Astrocyte (in vitro differentiated cells and primary cell): Measurements from ENCODE around the gene VPS39. TPM values are rescaled to one million over a fixed set of nuclear protein-coding genes. Genes with fewer than 3 reads are reported as not detected.

Source experiments
- DNase-seq: peaks from one replicate; pipeline ENCODE4 v3.0.0-alpha.2; 2010; ENCODE audit warnings: low read depth
- FAIRE-seq: peaks from 2 replicates; lab custom pipeline; 2011; peaks lifted over from hg19 to GRCh38; lab: Jason Lieb, UNC
- H2AFZ ChIP-seq: 2 replicates; pipeline ENCODE4 v1.6.0; 2012; ENCODE audit warnings: low read depth, low read length, inconsistent platforms
- H3K27ac ChIP-seq: 2 replicates; pipeline ENCODE4 v1.5.1; 2011; ENCODE audit warnings: low read depth, low read length, inconsistent platforms
- H3K27me3 ChIP-seq: 2 replicates; pipeline ENCODE4 v1.6.0; 2011; ENCODE audit warnings: low read length, inconsistent platforms; ENCODE audit not compliant: insufficient read depth
- H3K36me3 ChIP-seq: 2 replicates; pipeline ENCODE4 v1.5.1; 2011; ENCODE audit warnings: low read length, inconsistent platforms; ENCODE audit not compliant: insufficient read depth
- H3K4me1 ChIP-seq: 2 replicates; pipeline ENCODE4 v1.5.1; 2011; ENCODE audit warnings: low read length, inconsistent platforms; ENCODE audit not compliant: insufficient read depth
- H3K4me2 ChIP-seq: 2 replicates; pipeline ENCODE4 v1.6.0; 2012; ENCODE audit warnings: low read length, inconsistent platforms
- H3K4me3 ChIP-seq: 2 replicates; pipeline ENCODE4 v1.5.1; 2011; ENCODE audit warnings: low read depth, mild to moderate bottlenecking, low read length, inconsistent platforms; ENCODE audit not compliant: insufficient read depth
- H3K79me2 ChIP-seq: 2 replicates; pipeline ENCODE4 v1.6.0; 2012; ENCODE audit warnings: mild to moderate bottlenecking, low read length, inconsistent platforms; ENCODE audit not compliant: insufficient read depth
- H3K9ac ChIP-seq: 2 replicates; pipeline ENCODE4 v1.6.0; 2012; ENCODE audit warnings: mild to moderate bottlenecking, low read length, inconsistent platforms
- H3K9me3 ChIP-seq: 2 replicates; pipeline ENCODE4 v1.5.1; 2012; ENCODE audit warnings: low read depth, mild to moderate bottlenecking, low read length, inconsistent platforms; ENCODE audit not compliant: insufficient read depth
- H4K20me1 ChIP-seq: 2 replicates; pipeline ENCODE4 v1.6.0; 2012; ENCODE audit warnings: low read length, inconsistent platforms; ENCODE audit not compliant: insufficient read depth
- H3K27ac Mint-ChIP-seq: one replicate; pipeline ENCODE4 v1.8.0; 2021; ENCODE audit warnings: mild to moderate bottlenecking, mixed read lengths; ENCODE audit not compliant: unreplicated experiment
- H3K27me3 Mint-ChIP-seq: one replicate; pipeline ENCODE4 v1.8.0; 2021; ENCODE audit warnings: low read depth, mixed read lengths; ENCODE audit not compliant: unreplicated experiment
- H3K36me3 Mint-ChIP-seq: one replicate; pipeline ENCODE4 v1.8.0; 2021; ENCODE audit warnings: low read depth, mixed read lengths; ENCODE audit not compliant: unreplicated experiment
- H3K4me1 Mint-ChIP-seq: one replicate; pipeline ENCODE4 v1.8.0; 2021; ENCODE audit warnings: low read depth, mixed read lengths; ENCODE audit not compliant: unreplicated experiment
- H3K4me3 Mint-ChIP-seq: one replicate; pipeline ENCODE4 v1.8.0; 2021; ENCODE audit warnings: mild to moderate bottlenecking, moderate library complexity, mixed read lengths; ENCODE audit not compliant: unreplicated experiment
- H3K9me3 Mint-ChIP-seq: one replicate; pipeline ENCODE4 v1.8.0; 2021; ENCODE audit warnings: mild to moderate bottlenecking, mixed read lengths; ENCODE audit not compliant: unreplicated experiment
- CTCF ChIP-seq: IDR thresholded peaks from 2 replicates; pipeline ENCODE4 v1.5.1; 2011; ENCODE audit warnings: low read depth, mild to moderate bottlenecking, inconsistent platforms, low read length, moderate library complexity; ENCODE audit not compliant: insufficient read depth
- EZH2 ChIP-seq: IDR thresholded peaks from 2 replicates; pipeline ENCODE4 v1.6.1; 2012; ENCODE audit warnings: mild to moderate bottlenecking, low read length, inconsistent platforms; ENCODE audit not compliant: insufficient read depth
- total RNA-seq: library from RNA; stranded (reverse); gene quantifications from 2 replicates; pipeline ENCODE4 v1.2.1, GENCODE V29; 2021

Gene VPS39
- total RNA-seq, 1 donor from 2014 or later: 60.6 TPM

DNA sequence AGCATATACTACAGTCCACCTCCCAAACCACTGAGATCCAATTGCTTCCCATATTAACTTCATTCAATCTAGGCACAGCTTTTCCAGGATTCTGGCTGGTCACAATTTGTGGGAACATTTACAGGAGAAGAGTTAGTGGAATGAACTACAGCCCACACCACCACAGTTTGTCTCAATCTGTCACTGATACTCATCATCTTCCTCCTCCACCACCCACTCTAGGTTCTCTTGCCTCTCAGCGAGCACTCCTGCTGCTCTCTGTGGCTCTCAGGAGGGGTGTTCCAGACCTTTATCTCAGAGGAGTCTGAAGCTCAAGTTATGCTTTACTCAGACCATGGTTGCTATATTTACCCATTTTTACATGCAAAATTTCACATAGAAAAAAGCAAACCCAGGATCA lies 87.8 kb downstream of the VPS39 start:
- no peaks in the 10 kb centered on the region for H3K36me3 ChIP-seq
- TF ChIP-seq EZH2 (no peak), CTCF (no peak)
- no peaks in the 10 kb centered on the region for H3K9me3 ChIP-seq
- no peak overlapping the region for H3K4me3 ChIP-seq
- no peak overlapping the region for H2AFZ ChIP-seq
- H3K4me1 ChIP-seq: no peaks in the 10 kb centered on the region
- H3K27me3 Mint-ChIP-seq: peaks cover 23% of the 10 kb centered on the region
- H3K4me1 Mint-ChIP-seq: no peaks in the 10 kb centered on the region
- H3K9ac ChIP-seq: no peak overlapping the region
- H3K27me3 ChIP-seq: peaks cover 57% of the 10 kb centered on the region
- DNase-seq (no peak), FAIRE-seq (no peak)
- H3K79me2 ChIP-seq: no peaks in the 10 kb centered on the region
- no peak overlapping the region for H3K4me2 ChIP-seq
- H3K4me3 Mint-ChIP-seq: no peak overlapping the region
- no peak overlapping the region for H3K27ac ChIP-seq
- H4K20me1 ChIP-seq: no peaks in the 10 kb centered on the region
- peaks cover 2% of the 10 kb centered on the region for H3K9me3 Mint-ChIP-seq
- H3K36me3 Mint-ChIP-seq: peaks cover 2% of the 10 kb centered on the region
- no peak overlapping the region for H3K27ac Mint-ChIP-seq

DNA sequence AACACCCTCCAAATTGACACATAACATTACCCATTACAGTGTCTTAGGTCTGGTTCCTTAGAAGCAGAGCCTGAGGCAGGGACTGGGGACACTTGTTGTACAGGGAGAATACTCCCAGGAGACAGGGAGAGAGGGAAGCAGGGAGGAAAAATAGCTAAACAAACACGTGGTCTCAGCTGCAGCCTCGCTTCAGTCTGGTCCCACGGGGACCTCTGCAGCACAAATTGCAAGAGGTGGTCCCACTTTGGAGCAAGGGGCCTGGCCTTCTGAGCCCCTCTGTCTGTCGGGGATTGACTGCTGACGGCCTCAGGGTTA lies 88.7 kb downstream of the VPS39 start:
- Mint-ChIP-seq H3K27ac (no peak overlapping the region), H3K4me3 (no peak overlapping the region), H3K9me3 (peaks cover 2% of the 10 kb centered on the region), H3K36me3 (peaks cover 2% of the 10 kb centered on the region), H3K27me3 (peaks cover 23% of the 10 kb centered on the region), H3K4me1 (no peaks in the 10 kb centered on the region)
- DNase-seq (no peak), FAIRE-seq (no peak)
- peaks cover 57% of the 10 kb centered on the region for H3K27me3 ChIP-seq
- no peaks in the 10 kb centered on the region for H3K36me3 ChIP-seq
- no peak overlapping the region for H3K4me3 ChIP-seq
- no peaks in the 10 kb centered on the region for H3K4me1 ChIP-seq
- H4K20me1 ChIP-seq: no peaks in the 10 kb centered on the region
- no peak for TF ChIP-seq EZH2
- no peak for TF ChIP-seq CTCF
- no peak overlapping the region for H2AFZ ChIP-seq
- H3K79me2 ChIP-seq: no peaks in the 10 kb centered on the region
- H3K27ac ChIP-seq: no peak overlapping the region
- H3K9ac ChIP-seq: no peak overlapping the region
- no peak overlapping the region for H3K4me2 ChIP-seq
- no peaks in the 10 kb centered on the region for H3K9me3 ChIP-seq

GRCh38 chr15:42118650-42119445 lies 89.3 kb downstream of the VPS39 start:
- Mint-ChIP-seq H3K36me3 (peaks cover 2% of the 10 kb centered on the region), H3K27me3 (peaks cover 23% of the 10 kb centered on the region), H3K4me1 (no peaks in the 10 kb centered on the region), H3K27ac (no peak overlapping the region), H3K4me3 (no peak overlapping the region), H3K9me3 (peaks cover 2% of the 10 kb centered on the region)
- no peak overlapping the region for H3K9ac ChIP-seq
- no peaks in the 10 kb centered on the region for H3K4me1 ChIP-seq
- peaks cover 53% of the 10 kb centered on the region for H3K27me3 ChIP-seq
- DNase-seq: no peak
- FAIRE-seq: no peak
- H3K9me3 ChIP-seq: no peaks in the 10 kb centered on the region
- no peaks in the 10 kb centered on the region for H3K79me2 ChIP-seq
- no peak overlapping the region for H2AFZ ChIP-seq
- H3K36me3 ChIP-seq: no peaks in the 10 kb centered on the region
- H3K4me2 ChIP-seq: no peak overlapping the region
- no peak overlapping the region for H3K4me3 ChIP-seq
- TF ChIP-seq CTCF (no peak), EZH2 (no peak)
- no peak overlapping the region for H3K27ac ChIP-seq
- H4K20me1 ChIP-seq: no peaks in the 10 kb centered on the region
